H1 (cell line): ENCODE measurements around the gene PIK3C2G. TPM values are rescaled to one million over a fixed set of nuclear protein-coding genes. Genes with fewer than 3 reads are reported as not detected.

Experiments
- CTCF ChIA-PET: fragments of 300-600 bp; sonication (Branson Sonifier 250); formaldehyde crosslinking; loops from one replicate; lab custom pipeline; 2021; ENCODE audit not compliant: partially characterized antibody; lab: Charles Lee
- POLR2A ChIA-PET: fragments of 300-600 bp; sonication (Branson Sonifier 250); formaldehyde crosslinking; loops from one replicate; lab custom pipeline; 2021; ENCODE audit warnings: inconsistent platforms; ENCODE audit not compliant: partially characterized antibody; lab: Charles Lee
- DNase-seq, 2 experiments: peaks; one replicate each; pipeline versions ENCODE4 v3.0.0 to v3.0.0-alpha.2; 2010 to 2022; ENCODE audit warnings: low spot score in 2 of 2, low read depth in 1 of 2, mixed read lengths in 1 of 2
- FAIRE-seq: peaks from 2 replicates; lab custom pipeline; 2011; peaks lifted over from hg19 to GRCh38; lab: Jason Lieb, UNC
- H2AFZ ChIP-seq: 2 replicates; pipeline ENCODE4 v1.8.1; 2012; ENCODE audit warnings: low read length, inconsistent platforms
- H2AK5ac ChIP-seq: 2 replicates; pipeline ENCODE4 v1.6.1; 2013; ENCODE audit warnings: low read depth, low read length
- H2BK120ac ChIP-seq: replicated peaks from 2 replicates; pipeline ENCODE3; 2013; ENCODE audit warnings: low read depth, low read length, inconsistent platforms
- H2BK12ac ChIP-seq: 2 replicates; pipeline ENCODE4 v1.6.1; 2013; ENCODE audit warnings: low read depth, low read length
- H2BK15ac ChIP-seq: 2 replicates; pipeline ENCODE4 v1.6.1; 2013; ENCODE audit warnings: low read length
- H2BK20ac ChIP-seq: 2 replicates; pipeline ENCODE4 v1.6.1; 2013; ENCODE audit warnings: low read length
- H2BK5ac ChIP-seq: 2 replicates; pipeline ENCODE4 v1.6.1; 2013; ENCODE audit warnings: low read depth, low read length
- H3K14ac ChIP-seq: 2 replicates; pipeline ENCODE4 v1.6.1; 2013; ENCODE audit warnings: inconsistent platforms; ENCODE audit not compliant: insufficient read length
- H3K18ac ChIP-seq: 2 replicates; pipeline ENCODE4 v1.6.1; 2013; ENCODE audit warnings: low read length; ENCODE audit errors: extremely low read depth
- H3K23ac ChIP-seq: 2 replicates; pipeline ENCODE4 v1.6.1; 2013; ENCODE audit warnings: inconsistent platforms; ENCODE audit not compliant: insufficient read length
- H3K23me2 ChIP-seq: 2 replicates; pipeline ENCODE4 v1.6.1; 2013; ENCODE audit warnings: low read depth, low read length
- H3K27ac ChIP-seq: 2 replicates; pipeline ENCODE4 v1.6.1; 2011; ENCODE audit warnings: low read depth, low read length, inconsistent platforms
- H3K27me3 ChIP-seq, 4 experiments: replicated peaks in 1 of 4; 1 replicate in 1 of 4; 2 replicates in 3 of 4; pipeline versions ENCODE4 v1.6.1 to v1.8.1; 2011 to 2013; ENCODE audit warnings: low read length in 3 of 4, mild to moderate bottlenecking in 3 of 4, inconsistent platforms in 2 of 4, mixed read lengths in 2 of 4, moderate library complexity in 1 of 4; ENCODE audit not compliant: control insufficient read depth in 3 of 4, insufficient read depth in 3 of 4; ENCODE audit errors: extremely low read depth in 1 of 4
- H3K36me3 ChIP-seq, 4 experiments: 2 replicates each; pipeline versions ENCODE4 v1.6.1 to v1.8.1; 2011 to 2013; ENCODE audit warnings: mild to moderate bottlenecking in 4 of 4, low read length in 3 of 4, moderate library complexity in 2 of 4, control low read depth in 1 of 4, inconsistent platforms in 1 of 4; ENCODE audit not compliant: insufficient read depth in 4 of 4, control insufficient read depth in 2 of 4
- H3K4ac ChIP-seq: replicated peaks from 2 replicates; pipeline ENCODE3; 2013; ENCODE audit warnings: low read length, low read depth, mixed read lengths, inconsistent platforms; ENCODE audit not compliant: insufficient read length
- H3K4me1 ChIP-seq, 4 experiments: replicated peaks in 1 of 4; 1 replicate in 1 of 4; 2 replicates in 3 of 4; pipeline versions ENCODE4 v1.6.1 to v1.8.1; 2011 to 2013; ENCODE audit warnings: low read length in 3 of 4, inconsistent platforms in 2 of 4, mixed read lengths in 1 of 4; ENCODE audit not compliant: insufficient read depth in 4 of 4, control insufficient read depth in 3 of 4
- H3K4me2 ChIP-seq, 2 experiments: 2 replicates each; pipeline versions ENCODE4 v1.6.1 to v1.8.1; 2011 to 2013; ENCODE audit warnings: low read depth in 2 of 2, low read length in 2 of 2, control low read depth in 1 of 2, inconsistent platforms in 1 of 2, mild to moderate bottlenecking in 1 of 2; ENCODE audit not compliant: insufficient read depth in 1 of 2
- H3K4me3 ChIP-seq, 4 experiments: fragments of 200-600, 300-600 bp in 1 of 4; sonication (generic), shearing (Covaris generic), sonication (Bioruptor Twin) in 1 of 4; 2 replicates each; pipeline versions ENCODE4 v1.5.1 to v1.8.1; 2011 to 2016; ENCODE audit warnings: low read length in 4 of 4, low read depth in 3 of 4, control low read depth in 2 of 4, inconsistent platforms in 2 of 4, mild to moderate bottlenecking in 2 of 4, mixed read lengths in 1 of 4, moderate library complexity in 1 of 4; ENCODE audit not compliant: insufficient read depth in 2 of 4; ENCODE audit errors: extremely low read depth in 1 of 4
- H3K56ac ChIP-seq: replicated peaks from 2 replicates; pipeline ENCODE3; 2013; ENCODE audit warnings: low read depth, mild to moderate bottlenecking, mixed read lengths, low read length, inconsistent platforms; ENCODE audit not compliant: insufficient read length
- H3K79me1 ChIP-seq: 2 replicates; pipeline ENCODE4 v1.6.1; 2013; ENCODE audit warnings: low read depth, low read length, control low read depth
- H3K79me2 ChIP-seq, 2 experiments: 2 replicates each; pipeline versions ENCODE4 v1.6.1 to v1.8.1; 2012 to 2013; ENCODE audit warnings: low read length in 2 of 2, mild to moderate bottlenecking in 2 of 2, inconsistent platforms in 1 of 2; ENCODE audit not compliant: insufficient read depth in 2 of 2, control insufficient read depth in 1 of 2
- H3K9ac ChIP-seq, 4 experiments: replicated peaks in 1 of 4; 1 replicate in 1 of 4; 2 replicates in 3 of 4; pipeline versions ENCODE4 v1.6.1 to v1.8.1; 2011 to 2013; ENCODE audit warnings: low read depth in 3 of 4, low read length in 3 of 4, control low read depth in 2 of 4, mild to moderate bottlenecking in 2 of 4, moderate library complexity in 2 of 4, inconsistent platforms in 1 of 4; ENCODE audit errors: extremely low read depth in 1 of 4
- H3K9me3 ChIP-seq, 2 experiments: 2 replicates each; pipeline versions ENCODE4 v1.6.1 to v1.8.1; 2012 to 2013; ENCODE audit warnings: mild to moderate bottlenecking in 2 of 2, moderate library complexity in 2 of 2, control low read depth in 1 of 2, inconsistent platforms in 1 of 2, low read depth in 1 of 2, low read length in 1 of 2, mixed read lengths in 1 of 2; ENCODE audit not compliant: insufficient read depth in 2 of 2
- H4K20me1 ChIP-seq, 2 experiments: replicated peaks in 1 of 2; 2 replicates each; pipeline versions ENCODE3 to v1.8.1; 2011 to 2013; ENCODE audit warnings: inconsistent platforms in 2 of 2, low read length in 2 of 2, mild to moderate bottlenecking in 1 of 2; ENCODE audit not compliant: insufficient read depth in 2 of 2, control insufficient read depth in 1 of 2
- H4K5ac ChIP-seq: 2 replicates; pipeline ENCODE4 v1.6.1; 2013; ENCODE audit warnings: low read length, low read depth, mixed read lengths, inconsistent platforms; ENCODE audit not compliant: insufficient read length
- H4K8ac ChIP-seq: 2 replicates; pipeline ENCODE4 v1.8.0; 2013; ENCODE audit warnings: mild to moderate bottlenecking, moderate library complexity, low read length, inconsistent platforms; ENCODE audit not compliant: insufficient read depth; ENCODE audit errors: extremely low read depth
- H4K91ac ChIP-seq: replicated peaks from 2 replicates; pipeline ENCODE3; 2013; ENCODE audit warnings: low read length, mixed read lengths, inconsistent platforms; ENCODE audit not compliant: insufficient read length
- EGR1 ChIP-seq: IDR thresholded peaks from 2 replicates; pipeline ENCODE4 v1.6.1; 2011; ENCODE audit warnings: low read depth, low read length, borderline replicate concordance
- KDM5A ChIP-seq: fragments of 200-600 bp; IDR thresholded peaks from 2 replicates; pipeline ENCODE4 v1.7.1; 2012; ENCODE audit warnings: mild to moderate bottlenecking, low read length, inconsistent platforms, mixed read lengths
- PHF8 ChIP-seq: fragments of 200-600 bp; sonication (generic); conservative IDR thresholded peaks from 2 replicates; pipeline ENCODE4 v1.7.1; 2012; ENCODE audit warnings: low read depth, mild to moderate bottlenecking, inconsistent platforms, low read length, moderate library complexity
- POU5F1 ChIP-seq: IDR thresholded peaks from 2 replicates; pipeline ENCODE4 v1.6.1; 2011; ENCODE audit warnings: low read depth, mild to moderate bottlenecking, low read length, moderate library complexity
- RXRA ChIP-seq: IDR thresholded peaks from 2 replicates; pipeline ENCODE4 v1.6.1; 2011; ENCODE audit warnings: low read depth, mild to moderate bottlenecking, low read length, moderate library complexity; ENCODE audit not compliant: insufficient read depth
- SIRT6 ChIP-seq: IDR thresholded peaks from one replicate; pipeline ENCODE4 v1.7.1; 2012; ENCODE audit warnings: low read length, inconsistent platforms
- SP2 ChIP-seq: IDR thresholded peaks from 2 replicates; pipeline ENCODE4 v1.6.1; 2012; ENCODE audit warnings: mild to moderate bottlenecking, low read length, inconsistent platforms
- WGBS, 2 experiments: shearing (Covaris generic) in 1 of 2; methylation state at CpG; one replicate each; pipeline versions ENCODE4 v1.1.6 to v1.1.7; 2013 to 2015; ENCODE audit warnings: low lambda C conversion rate in 2 of 2, mixed read lengths in 2 of 2, inconsistent platforms in 1 of 2, low coverage in 1 of 2, missing lambda C conversion rate in 1 of 2; ENCODE audit not compliant: insufficient replicate concordance in 2 of 2, insufficient coverage in 1 of 2, insufficient read length in 1 of 2; ENCODE audit errors: extremely low coverage in 1 of 2, missing lambda C conversion rate in 1 of 2; 5-methylcytosine and 5-hydroxymethylcytosine counted together
- polyA plus RNA-seq, 7 experiments: library from polyadenylated mRNA; depleted of rRNA in 3 of 7; stranded (reverse) in 5 of 7; unstranded in 2 of 7; fragments of >200 nt in 5 of 7; fragments of 200-250 nt in 2 of 7; gene quantifications; 1 replicate in 5 of 7; 2 replicates in 1 of 7; 4 replicates in 1 of 7; pipeline versions ENCODE4 v1.2.1 to v1.2.3, GENCODE V29; 2011 to 2013; ENCODE audit warnings: missing spikeins in 2 of 7, mixed read lengths in 2 of 7
- total RNA-seq: library from RNA; stranded (reverse); fragmentation: NEBNext Ultra II Directional; extraction: Animal tissue kit (Norgen Biotek cat#: 25700); gene quantifications from 2 replicates; pipeline ENCODE4 v1.2.1, GENCODE V29; 2021

PIK3C2G gene
- total and polyA plus RNA-seq, 2 of the 8 experiments (the other 6 are each of a cell fraction or from before 2014, with no cell fraction given) = not detected

DNA sequence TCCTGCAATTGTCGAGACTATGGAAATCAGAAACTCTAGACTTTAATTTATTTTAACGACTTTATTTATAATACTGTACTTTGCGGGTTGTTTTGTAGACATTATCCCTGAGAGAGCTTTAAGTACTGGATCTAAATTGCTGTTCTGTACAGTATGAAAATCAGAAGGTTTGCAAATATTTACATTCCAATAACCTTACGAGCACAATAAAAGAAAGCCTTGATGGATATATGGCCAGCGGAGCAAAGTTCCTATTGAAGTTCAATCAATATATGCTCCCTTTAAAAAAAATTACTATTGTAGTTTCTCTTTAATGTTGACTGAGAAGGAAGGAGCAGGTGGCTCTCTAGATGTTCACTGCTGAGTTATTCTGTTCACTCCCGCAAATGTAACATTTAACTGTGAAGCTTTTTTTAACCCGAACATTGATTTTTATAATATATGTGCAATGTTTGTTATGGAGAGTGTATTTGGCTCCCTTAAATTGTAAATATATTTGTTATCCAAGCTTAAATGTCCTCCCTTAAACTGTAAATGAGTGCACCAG is 241.2 kb downstream of the PIK3C2G start:
- Histone ChIP-seq H2BK15ac (no peak overlapping the region), H3K79me1 (no peaks in the 10 kb centered on the region), H4K20me1 (no peaks in the 10 kb centered on the region), H3K18ac (no peak overlapping the region), H2BK120ac (no peak overlapping the region), H3K23me2 (no peaks in the 10 kb centered on the region), H3K9me3 (peaks cover 0 to 7% of the 10 kb centered on the region in 2 experiments; a peak in 1 of 4 replicates), H3K4ac (no peak overlapping the region), H2BK20ac (no peak overlapping the region), H3K27me3 (no peaks in the 10 kb centered on the region), H4K91ac (no peak overlapping the region), H3K4me3 (no peak overlapping the region), H3K4me2 (no peak overlapping the region), H2BK5ac (no peak overlapping the region), H3K14ac (no peak overlapping the region), H3K4me1 (no peaks in the 10 kb centered on the region), H3K36me3 (no peaks in the 10 kb centered on the region), H2AK5ac (no peak overlapping the region), H3K23ac (no peak overlapping the region), H3K9ac (no peak overlapping the region), H3K79me2 (no peaks in the 10 kb centered on the region), H3K27ac (no peak overlapping the region), H4K8ac (no peak overlapping the region), H3K56ac (no peak overlapping the region), H2BK12ac (no peak overlapping the region), H4K5ac (no peak overlapping the region), H2AFZ (no peak overlapping the region)
- CTCF ChIA-PET = interaction anchor here (0.5 kb wide), 1 partner anchor 250 kb away, joined by 3 read pairs; no protein-coding TSS in a partner anchor
- TF ChIP-seq EGR1 = no peak
- TF ChIP-seq KDM5A = no peak
- TF ChIP-seq SIRT6 = no peak
- TF ChIP-seq PHF8 = no peak
- no peak for TF ChIP-seq RXRA
- no peak for TF ChIP-seq SP2
- TF ChIP-seq POU5F1 = no peak
- 92% methylated on average over 7 of the region's 7 CpGs; no CpG with 5 or more reads in 1 of the 2 experiments for WGBS, 2 experiments
- DNase-seq (no peak), FAIRE-seq (no peak)
- POLR2A ChIA-PET = no interaction called here
